OCI-LY3 (cell line): Measurements from ENCODE around the gene LITAFD.

Experiments used
- CTCF ChIP-seq: fragments of 200-600, 300-600 bp; sonication (generic); IDR thresholded peaks from 2 replicates; pipeline ENCODE4 v1.5.1; 2014; ENCODE audit warnings: antibody characterized with exemption, low read length, low read depth
- EZH2phosphoT487 ChIP-seq: fragments of 200-600 bp; shearing (Covaris generic); IDR thresholded peaks from 2 replicates; pipeline ENCODE4 v1.6.1; 2018; ENCODE audit warnings: antibody characterized with exemption, mixed run types, low read depth

GRCh38 chr16:8869212-8869987 is 12.8 kb upstream of the LITAFD start:
- TF ChIP-seq CTCF (no peak), EZH2phosphoT487 (no peak)
